Activated naive CD8-positive, alpha-beta T cell treated with anti-CD3 and anti-CD28 coated beads, Interleukin-2, amount 50 U/mL, for 16 hours (primary cell): ENCODE results near the gene SLC8A3.

Source experiments
- DNase-seq: peaks from one replicate; pipeline ENCODE4 v3.0.0-alpha.2; 2020; ENCODE audit warnings: low read depth, low spot score

SLC8A3 gene

DNA sequence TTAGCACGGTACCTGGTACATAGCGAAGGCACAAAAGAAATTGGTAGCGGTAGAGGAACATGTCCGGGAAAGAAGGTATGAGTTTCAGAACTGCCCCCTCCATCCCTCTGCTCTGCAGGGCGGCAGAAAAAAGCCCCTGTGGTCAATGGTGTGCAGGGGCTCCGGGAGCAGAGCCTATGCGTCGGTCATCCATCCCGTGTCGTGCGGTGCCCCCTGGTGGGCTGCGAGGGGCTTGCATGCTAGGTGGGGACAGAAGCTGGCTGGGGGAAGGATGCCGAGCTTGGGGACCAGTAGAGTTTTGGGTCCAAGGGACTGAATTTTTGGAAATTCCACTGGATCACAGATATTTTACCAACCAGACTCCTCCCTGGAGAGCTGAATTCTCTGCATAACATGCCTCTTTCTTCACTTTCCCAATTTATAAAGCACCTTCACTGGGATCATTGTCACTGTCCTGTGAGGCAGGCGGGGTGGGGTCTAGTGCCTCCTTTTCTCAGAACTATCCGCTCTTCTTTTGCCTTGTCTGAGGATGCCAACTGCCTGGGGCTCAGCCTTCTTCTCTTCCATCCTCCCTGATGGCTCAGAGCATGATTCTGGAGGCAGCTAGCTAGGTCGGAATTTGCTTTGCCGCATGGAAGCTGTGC lies 160.8 kb downstream of the SLC8A3 start:
- DNase-seq = peak; percentile 42

- DNase-seq = no peak
Measured at GRCh38 chr14:70023871-70024270, 164.9 kb downstream of the SLC8A3 start.

- DNase-seq = no peak
Measured at GRCh38 chr14:70022771-70023445, 165.8 kb downstream of the SLC8A3 start.

DNA sequence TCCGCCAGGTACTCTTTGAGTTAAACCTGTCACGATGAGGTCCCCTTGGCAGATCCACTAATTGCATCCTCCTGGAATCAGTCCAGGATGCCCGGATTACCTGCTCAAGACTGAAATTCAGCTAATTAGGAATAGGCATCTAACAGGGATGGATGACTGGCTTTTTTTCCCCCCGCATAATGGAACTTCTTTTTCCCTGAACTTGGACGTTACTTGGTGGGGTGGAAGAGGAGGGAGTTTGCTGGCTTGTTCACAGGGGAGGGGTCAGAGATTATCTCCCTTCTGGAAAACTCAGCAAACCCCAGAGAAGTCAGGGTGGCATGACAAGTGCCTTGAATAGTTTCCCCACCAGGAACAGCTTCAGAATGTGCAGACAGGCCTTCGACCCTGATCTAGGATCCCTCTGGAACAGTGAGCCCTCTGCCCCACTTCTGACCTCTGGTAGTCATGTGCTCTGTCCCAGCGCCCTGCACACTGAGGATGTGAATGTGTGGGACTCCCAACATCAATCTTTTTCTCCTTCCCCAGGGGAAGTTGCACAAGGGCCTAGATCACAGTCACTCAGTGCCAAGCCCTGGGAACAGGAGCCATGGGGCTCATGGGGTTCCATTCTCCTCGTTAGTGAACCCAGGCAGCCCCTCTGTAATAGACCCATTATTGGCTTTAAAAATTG lies 167.1 kb downstream of the SLC8A3 start:
- no peak for DNase-seq

DNA sequence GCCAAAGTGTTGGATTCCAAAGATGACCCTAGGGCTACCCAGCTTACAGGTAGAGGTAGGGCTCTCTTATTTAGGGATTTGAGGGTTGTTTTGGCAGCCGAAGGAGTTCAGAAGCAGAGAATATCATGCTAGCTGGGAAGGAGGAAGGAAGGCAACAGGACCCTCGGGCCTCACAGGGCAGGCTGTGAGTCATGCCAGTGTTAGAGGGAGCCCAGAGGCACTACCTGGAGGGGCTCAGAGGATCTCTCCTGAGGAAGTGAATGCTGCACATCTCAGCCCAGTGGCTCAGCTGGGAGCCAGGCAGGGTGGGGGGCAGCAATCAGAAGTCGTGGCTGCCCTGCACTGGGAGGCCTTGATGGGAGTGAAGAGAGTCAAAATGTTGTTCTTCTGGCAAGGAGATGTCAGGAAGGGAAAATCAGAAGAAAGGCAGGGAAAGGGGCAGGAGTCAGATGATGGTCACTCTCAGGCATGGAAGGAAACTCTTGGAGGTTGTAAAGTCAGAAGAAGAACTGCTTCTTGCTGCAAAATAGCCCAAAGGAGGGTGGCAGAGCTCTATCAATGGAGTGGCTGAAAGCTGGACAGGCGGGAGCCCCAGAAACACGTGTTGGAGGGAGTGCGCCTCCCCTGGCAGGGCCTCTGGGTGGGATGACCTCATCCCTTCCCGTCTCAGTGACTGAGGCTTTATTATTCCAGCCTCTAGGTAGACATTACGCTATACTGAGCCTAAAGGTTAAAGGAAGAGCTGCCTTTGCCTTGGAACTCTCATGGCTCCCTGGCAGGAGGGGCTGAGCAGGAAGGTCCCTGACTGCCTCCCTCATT lies 168.2 kb downstream of the SLC8A3 start:
- no peak for DNase-seq

- DNase-seq = no peak
Measured at GRCh38 chr14:70019695-70020094, 169.1 kb downstream of the SLC8A3 start.

GRCh38 chr14:70018713-70019211 lies 170.0 kb downstream of the SLC8A3 start:
- no peak for DNase-seq

DNA sequence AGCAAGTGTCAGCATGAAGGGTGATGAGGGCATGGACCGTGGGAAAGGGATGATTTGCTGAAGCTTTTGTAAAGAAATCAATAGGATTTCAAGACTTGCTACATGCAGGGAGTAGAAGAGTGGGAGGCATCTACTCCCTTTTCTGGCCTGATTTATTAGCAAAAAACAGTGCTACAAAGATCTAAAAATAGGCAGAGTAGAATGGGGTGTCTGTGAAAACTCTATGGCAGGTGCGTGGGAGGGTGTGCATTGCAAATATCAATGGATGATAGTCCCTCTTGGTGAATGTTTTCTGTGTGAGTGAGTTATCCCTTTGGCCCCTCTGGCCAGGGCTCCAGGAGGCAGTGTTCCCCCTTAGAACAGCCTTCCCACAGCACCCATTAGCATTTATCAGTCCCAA lies 170.5 kb downstream of the SLC8A3 start:
- no peak for DNase-seq

DNA sequence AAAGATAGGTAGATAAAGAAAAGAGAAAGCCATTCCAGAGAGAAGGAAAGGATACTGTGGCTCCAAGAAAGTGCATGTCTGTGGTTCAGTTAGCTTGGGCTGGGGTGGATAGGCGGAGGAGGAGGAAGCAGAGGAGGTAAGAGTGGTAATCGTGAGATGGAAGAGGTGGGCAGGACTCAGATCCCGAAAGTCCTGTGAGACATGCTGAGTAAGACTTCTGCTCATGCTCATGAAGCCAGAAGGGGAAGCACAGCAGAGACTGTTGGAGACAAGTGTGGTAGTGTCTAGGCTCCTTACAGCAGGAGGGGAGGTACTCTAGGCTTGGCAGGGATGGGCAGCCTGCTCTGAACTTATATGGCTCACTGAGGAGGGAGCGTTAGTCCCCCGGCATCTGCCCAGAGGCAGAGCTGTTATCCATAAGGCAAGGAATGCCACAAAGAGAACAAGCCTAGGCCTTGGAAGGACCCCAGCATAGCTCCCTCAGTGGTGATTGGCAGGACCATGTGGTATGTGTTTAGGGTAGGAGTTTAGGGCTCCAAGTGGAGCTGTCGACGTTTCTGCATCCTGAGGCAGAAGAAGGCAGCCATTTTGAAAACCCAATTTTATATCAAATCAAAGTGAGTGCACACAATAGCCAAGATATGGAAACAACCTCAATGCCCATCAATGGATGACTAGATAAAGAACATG lies 174.2 kb downstream of the SLC8A3 start:
- DNase-seq = no peak

GRCh38 chr14:70013271-70013873 lies 175.4 kb downstream of the SLC8A3 start:
- DNase-seq = no peak

DNA sequence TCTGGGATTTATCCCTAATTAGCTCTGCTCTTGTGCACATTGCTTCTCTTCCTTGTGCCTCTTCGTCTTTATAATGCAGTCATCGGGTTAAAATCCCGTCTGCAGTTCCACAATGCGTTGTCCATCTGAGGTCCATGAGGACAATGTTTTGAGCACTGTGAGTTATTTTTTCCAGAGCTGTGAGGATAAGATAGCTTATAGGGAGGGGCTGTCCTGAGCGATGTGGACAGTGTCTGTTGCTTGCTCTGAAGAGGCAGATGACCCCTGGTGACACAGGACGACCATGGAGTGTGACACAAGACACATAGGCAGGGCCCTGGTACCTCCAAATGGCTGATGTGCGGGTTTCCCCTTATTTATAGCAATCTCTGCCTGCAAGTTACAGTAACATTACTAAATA lies 177.0 kb downstream of the SLC8A3 start:
- DNase-seq = no peak

- DNase-seq = no peak
Measured at GRCh38 chr14:70011098-70011497, 177.7 kb downstream of the SLC8A3 start.

- DNase-seq = no peak
Measured at GRCh38 chr14:70009961-70010360, 178.8 kb downstream of the SLC8A3 start.

- no peak for DNase-seq
Measured at GRCh38 chr14:70008284-70009262, 180.2 kb downstream of the SLC8A3 start.

DNA sequence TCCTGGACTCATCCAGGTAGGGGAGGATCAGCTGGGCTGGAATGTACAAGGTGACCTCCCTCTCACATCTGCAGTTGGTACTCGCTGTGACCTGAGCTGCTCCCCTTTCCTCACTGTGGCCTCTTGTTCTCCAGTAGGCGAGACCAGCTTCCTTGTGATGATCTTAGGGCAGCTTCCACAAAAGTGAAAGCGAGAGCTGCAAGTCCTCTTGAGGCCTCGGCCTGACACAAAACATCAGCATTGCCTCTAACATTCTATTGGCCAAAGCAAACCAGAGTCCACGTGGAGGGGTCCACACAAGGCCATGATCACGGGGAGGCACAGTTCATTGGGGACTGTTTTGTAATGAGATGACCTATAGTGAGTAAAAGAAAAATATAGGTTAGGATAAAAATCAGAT lies 182.1 kb downstream of the SLC8A3 start:
- DNase-seq = no peak

GRCh38 chr14:70005281-70005805 lies 183.4 kb downstream of the SLC8A3 start:
- no peak for DNase-seq

DNA sequence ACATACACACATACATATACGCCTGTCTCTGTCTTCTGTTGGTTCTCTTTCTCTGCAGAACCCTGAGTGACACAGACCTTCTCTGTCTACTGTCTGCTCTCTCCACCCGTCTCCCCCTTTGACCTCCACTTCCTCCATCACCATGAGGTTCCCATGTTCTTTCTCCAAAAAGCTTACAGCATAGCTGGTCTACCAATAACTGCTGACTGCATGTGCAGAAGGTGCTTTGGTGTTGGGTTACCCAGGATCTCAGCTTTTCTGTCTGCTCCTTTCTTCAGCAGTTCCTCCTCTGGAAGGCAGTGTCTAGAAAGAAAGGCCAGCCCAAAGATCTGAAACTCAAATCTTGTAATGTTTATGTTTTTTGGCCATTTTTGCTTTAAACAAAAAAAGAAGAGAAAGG lies 184.0 kb downstream of the SLC8A3 start:
- DNase-seq = no peak

- DNase-seq = no peak
Measured at GRCh38 chr14:70002589-70003346, 186.0 kb downstream of the SLC8A3 start.

GRCh38 chr14:70000601-70001000 lies 188.2 kb downstream of the SLC8A3 start:
- DNase-seq = no peak
